ENCODE results near the gene CSNK1A1.

Gene CSNK1A1

GRCh38 chr5:149493316-149493715 lies 57.9 kb downstream of the CSNK1A1 start:
- no peak overlapping the region for H3K9ac ChIP-seq (ENCODE audit: low read depth, low read length, poor library complexity)
- H3K18ac ChIP-seq (ENCODE audit: low read length): no peak overlapping the region
- H3K4me2 ChIP-seq (ENCODE audit: insufficient read depth, low read length, poor library complexity, severe bottlenecking): no peak overlapping the region
- H3K27me3 ChIP-seq (ENCODE audit: control insufficient read depth in 3 of 3, insufficient read depth in 3 of 3, low read depth in 1 of 3, low read length in 3 of 3): no peaks in the 10 kb centered on the region
- no peaks in the 10 kb centered on the region for H3K4me1 ChIP-seq (ENCODE audit: control insufficient read depth in 2 of 2, insufficient read depth in 1 of 2, low read depth in 1 of 2, low read length in 2 of 2)
- no peak overlapping the region for H2BK5ac ChIP-seq (ENCODE audit: low read length)
- H3K79me1 ChIP-seq (ENCODE audit: low read depth, low read length): no peaks in the 10 kb centered on the region
- H4K91ac ChIP-seq (ENCODE audit: low read depth, low read length, poor library complexity): no peak overlapping the region
- no peak overlapping the region for H4K8ac ChIP-seq (ENCODE audit: low read depth, low read length)
- H3K4me3 ChIP-seq (ENCODE audit: low read length in 2 of 2): no peak overlapping the region
- no CpG with 5 or more reads among the region's 2 CpGs for WGBS, 2 donors (ENCODE audit: extremely low coverage in 2 of 2, insufficient read length in 2 of 2, insufficient replicate concordance in 1 of 2)
- H2BK15ac ChIP-seq (ENCODE audit: low read length): no peak overlapping the region
- H2BK120ac ChIP-seq (ENCODE audit: low read depth, low read length): no peak overlapping the region
- no peak overlapping the region for H3K14ac ChIP-seq (ENCODE audit: low read length)
- H3K4ac ChIP-seq (ENCODE audit: low read length): no peak overlapping the region
- H2AK5ac ChIP-seq (ENCODE audit: low read depth, low read length): no peak overlapping the region
- H3K27ac ChIP-seq (replicated peaks; ENCODE audit: low read length): no peak overlapping the region
- H3K23ac ChIP-seq (ENCODE audit: low read depth, low read length, poor library complexity): no peak overlapping the region
- DNase-seq (ENCODE audit: low spot score): no peak
- peaks cover 6 to 59% of the 10 kb centered on the region in 2 donors for H3K36me3 ChIP-seq (replicated peaks in 1 of 2; ENCODE audit: control insufficient read depth in 2 of 2, insufficient read depth in 2 of 2, low read length in 2 of 2)
- no peak overlapping the region for H2BK12ac ChIP-seq (ENCODE audit: low read length)
- no peaks in the 10 kb centered on the region for H3K9me3 ChIP-seq (replicated peaks in 1 of 2; ENCODE audit: control insufficient read depth in 2 of 2, insufficient read depth in 1 of 2, low read depth in 1 of 2, low read length in 2 of 2)
- no peak overlapping the region for H2AFZ ChIP-seq (ENCODE audit: low read length)

GRCh38 chr5:149492781-149493180 lies 58.5 kb downstream of the CSNK1A1 start:
- no peaks in the 10 kb centered on the region for H3K4me1 ChIP-seq (ENCODE audit: control insufficient read depth in 2 of 2, insufficient read depth in 1 of 2, low read depth in 1 of 2, low read length in 2 of 2)
- H3K9ac ChIP-seq (ENCODE audit: low read depth, low read length, poor library complexity): no peak overlapping the region
- no peak overlapping the region for H2BK12ac ChIP-seq (ENCODE audit: low read length)
- H3K18ac ChIP-seq (ENCODE audit: low read length): no peak overlapping the region
- no peak overlapping the region for H3K4me3 ChIP-seq (ENCODE audit: low read length in 2 of 2)
- H3K79me1 ChIP-seq (ENCODE audit: low read depth, low read length): no peaks in the 10 kb centered on the region
- H3K4me2 ChIP-seq (ENCODE audit: insufficient read depth, low read length, poor library complexity, severe bottlenecking): no peak overlapping the region
- H2AK5ac ChIP-seq (ENCODE audit: low read depth, low read length): no peak overlapping the region
- H2BK5ac ChIP-seq (ENCODE audit: low read length): no peak overlapping the region
- no peak overlapping the region for H3K14ac ChIP-seq (ENCODE audit: low read length)
- no peak overlapping the region for H3K23ac ChIP-seq (ENCODE audit: low read depth, low read length, poor library complexity)
- no peak overlapping the region for H2AFZ ChIP-seq (ENCODE audit: low read length)
- no peak overlapping the region for H4K8ac ChIP-seq (ENCODE audit: low read depth, low read length)
- H3K9me3 ChIP-seq (replicated peaks in 1 of 2; ENCODE audit: control insufficient read depth in 2 of 2, insufficient read depth in 1 of 2, low read depth in 1 of 2, low read length in 2 of 2): no peaks in the 10 kb centered on the region
- H4K91ac ChIP-seq (ENCODE audit: low read depth, low read length, poor library complexity): no peak overlapping the region
- H2BK15ac ChIP-seq (ENCODE audit: low read length): no peak overlapping the region
- no peak for DNase-seq (ENCODE audit: low spot score)
- peaks cover 6 to 54% of the 10 kb centered on the region in 2 donors for H3K36me3 ChIP-seq (replicated peaks in 1 of 2; ENCODE audit: control insufficient read depth in 2 of 2, insufficient read depth in 2 of 2, low read length in 2 of 2)
- WGBS, 2 donors (ENCODE audit: extremely low coverage in 2 of 2, insufficient read length in 2 of 2, insufficient replicate concordance in 1 of 2): no CpG with 5 or more reads among the region's 6 CpGs
- H3K27me3 ChIP-seq (ENCODE audit: control insufficient read depth in 3 of 3, insufficient read depth in 3 of 3, low read depth in 1 of 3, low read length in 3 of 3): no peaks in the 10 kb centered on the region
- no peak overlapping the region for H2BK120ac ChIP-seq (ENCODE audit: low read depth, low read length)
- no peak overlapping the region for H3K4ac ChIP-seq (ENCODE audit: low read length)
- no peak overlapping the region for H3K27ac ChIP-seq (replicated peaks; ENCODE audit: low read length)

- H3K9me3 ChIP-seq (replicated peaks in 1 of 2; ENCODE audit: control insufficient read depth in 2 of 2, insufficient read depth in 1 of 2, low read depth in 1 of 2, low read length in 2 of 2): no peaks in the 10 kb centered on the region
- no peak overlapping the region for H4K8ac ChIP-seq (ENCODE audit: low read depth, low read length)
- no peak overlapping the region for H4K91ac ChIP-seq (ENCODE audit: low read depth, low read length, poor library complexity)
- WGBS, 2 donors (ENCODE audit: extremely low coverage in 2 of 2, insufficient read length in 2 of 2, insufficient replicate concordance in 1 of 2): no CpG with 5 or more reads among the region's 6 CpGs
- no peak overlapping the region for H3K9ac ChIP-seq (ENCODE audit: low read depth, low read length, poor library complexity)
- H2BK15ac ChIP-seq (ENCODE audit: low read length): no peak overlapping the region
- no peak overlapping the region for H2BK120ac ChIP-seq (ENCODE audit: low read depth, low read length)
- H2BK5ac ChIP-seq (ENCODE audit: low read length): no peak overlapping the region
- no peaks in the 10 kb centered on the region for H3K27me3 ChIP-seq (ENCODE audit: control insufficient read depth in 3 of 3, insufficient read depth in 3 of 3, low read depth in 1 of 3, low read length in 3 of 3)
- no peak overlapping the region for H3K14ac ChIP-seq (ENCODE audit: low read length)
- H2BK12ac ChIP-seq (ENCODE audit: low read length): no peak overlapping the region
- H2AFZ ChIP-seq (ENCODE audit: low read length): no peak overlapping the region
- H3K79me1 ChIP-seq (ENCODE audit: low read depth, low read length): no peaks in the 10 kb centered on the region
- no peak overlapping the region for H3K4ac ChIP-seq (ENCODE audit: low read length)
- DNase-seq (ENCODE audit: low spot score): no peak
- no peak overlapping the region for H3K4me3 ChIP-seq (ENCODE audit: low read length in 2 of 2)
- H3K23ac ChIP-seq (ENCODE audit: low read depth, low read length, poor library complexity): no peak overlapping the region
- H3K27ac ChIP-seq (replicated peaks; ENCODE audit: low read length): no peak overlapping the region
- peaks cover 0 to 34% of the 10 kb centered on the region in 2 donors for H3K36me3 ChIP-seq (replicated peaks in 1 of 2; ENCODE audit: control insufficient read depth in 2 of 2, insufficient read depth in 2 of 2, low read length in 2 of 2)
- H3K18ac ChIP-seq (ENCODE audit: low read length): no peak overlapping the region
- H3K4me1 ChIP-seq (ENCODE audit: control insufficient read depth in 2 of 2, insufficient read depth in 1 of 2, low read depth in 1 of 2, low read length in 2 of 2): peaks cover 0 to 2% of the 10 kb centered on the region in 2 donors
- H2AK5ac ChIP-seq (ENCODE audit: low read depth, low read length): no peak overlapping the region
- no peak overlapping the region for H3K4me2 ChIP-seq (ENCODE audit: insufficient read depth, low read length, poor library complexity, severe bottlenecking)
These were observed 60.4 kb downstream of the CSNK1A1 start for GRCh38 chr5:149490599-149491485.

- Histone ChIP-seq H2BK12ac (ENCODE audit: low read length) (no peak overlapping the region), H3K4me2 (ENCODE audit: insufficient read depth, low read length, poor library complexity, severe bottlenecking) (no peak overlapping the region), H2AK5ac (ENCODE audit: low read depth, low read length) (no peak overlapping the region), H3K14ac (ENCODE audit: low read length) (no peak overlapping the region), H3K9ac (ENCODE audit: low read depth, low read length, poor library complexity) (no peak overlapping the region), H3K27me3 (ENCODE audit: control insufficient read depth in 3 of 3, insufficient read depth in 3 of 3, low read depth in 1 of 3, low read length in 3 of 3) (no peaks in the 10 kb centered on the region), H3K9me3 (replicated peaks in 1 of 2; ENCODE audit: control insufficient read depth in 2 of 2, insufficient read depth in 1 of 2, low read depth in 1 of 2, low read length in 2 of 2) (no peaks in the 10 kb centered on the region), H3K4me3 (ENCODE audit: low read length in 2 of 2) (no peak overlapping the region), H3K4me1 (ENCODE audit: control insufficient read depth in 2 of 2, insufficient read depth in 1 of 2, low read depth in 1 of 2, low read length in 2 of 2) (peaks cover 0 to 2% of the 10 kb centered on the region in 2 donors), H4K8ac (ENCODE audit: low read depth, low read length) (no peak overlapping the region), H2BK5ac (ENCODE audit: low read length) (no peak overlapping the region), H3K27ac (replicated peaks; ENCODE audit: low read length) (no peak overlapping the region), H3K79me1 (ENCODE audit: low read depth, low read length) (no peaks in the 10 kb centered on the region), H3K4ac (ENCODE audit: low read length) (no peak overlapping the region), H3K36me3 (replicated peaks in 1 of 2; ENCODE audit: control insufficient read depth in 2 of 2, insufficient read depth in 2 of 2, low read length in 2 of 2) (peaks cover 0 to 22% of the 10 kb centered on the region in 2 donors), H2BK120ac (ENCODE audit: low read depth, low read length) (no peak overlapping the region), H2AFZ (ENCODE audit: low read length) (no peak overlapping the region), H4K91ac (ENCODE audit: low read depth, low read length, poor library complexity) (no peak overlapping the region), H3K23ac (ENCODE audit: low read depth, low read length, poor library complexity) (no peak overlapping the region), H2BK15ac (ENCODE audit: low read length) (no peak overlapping the region), H3K18ac (ENCODE audit: low read length) (no peak overlapping the region)
- WGBS, 2 donors (ENCODE audit: extremely low coverage in 2 of 2, insufficient read length in 2 of 2, insufficient replicate concordance in 1 of 2): no CpG with 5 or more reads among the region's 7 CpGs
- no peak for DNase-seq (ENCODE audit: low spot score)
These were observed 61.6 kb downstream of the CSNK1A1 start for GRCh38 chr5:149489605-149490037.

Measured in neuronal stem cell (in vitro differentiated cells).